Activated CD4-positive, alpha-beta T cell treated with anti-CD3 and anti-CD28 coated beads for 36 hours (primary cell): ENCODE data around the gene RUNDC3A. TPM values are rescaled to one million over a fixed set of nuclear protein-coding genes. Genes with fewer than 3 reads are reported as not detected.

Experiments
- ATAC-seq: fragments of 200-7000 bp; cut with Tn5 transposase; one replicate; pipeline ENCODE4 v1.10.0; 2021; ENCODE audit warnings: mild to moderate bottlenecking, moderate library complexity
- CTCF ChIA-PET: fragments of 350-600 bp; sonication (Branson Sonifier 250); formaldehyde crosslinking; loops from one replicate; lab custom pipeline; 2021; ENCODE audit warnings: antibody characterized with exemption; lab: Charles Lee
- POLR2A ChIA-PET: fragments of 350-600 bp; sonication (Branson Sonifier 250); formaldehyde crosslinking; loops from one replicate; lab custom pipeline; 2021; ENCODE audit warnings: antibody characterized with exemption, inconsistent platforms; lab: Charles Lee
- DNase-seq: peaks from one replicate; pipeline ENCODE4 v3.0.0-alpha.2; 2020
- H3K27ac Mint-ChIP-seq: one replicate; pipeline ENCODE4 v1.8.0; 2021; ENCODE audit warnings: mixed read lengths
- H3K27me3 Mint-ChIP-seq: one replicate; pipeline ENCODE4 v1.8.0; 2021; ENCODE audit warnings: mixed read lengths
- H3K36me3 Mint-ChIP-seq: one replicate; pipeline ENCODE4 v1.8.0; 2021; ENCODE audit warnings: low read depth, mixed read lengths
- H3K4me1 Mint-ChIP-seq: one replicate; pipeline ENCODE4 v1.8.0; 2021; ENCODE audit warnings: mixed read lengths
- H3K4me3 Mint-ChIP-seq: one replicate; pipeline ENCODE4 v1.8.0; 2021; ENCODE audit warnings: mild to moderate bottlenecking, moderate library complexity, mixed read lengths
- H3K9me3 Mint-ChIP-seq: one replicate; pipeline ENCODE4 v1.8.0; 2021; ENCODE audit warnings: low read depth, mixed read lengths
- intact Hi-C, 2 experiments: fragments of 100-400 bp; cut with DNase I in 1 of 2; cut with micrococcal nuclease in 1 of 2; formaldehyde crosslinking; loops; one replicate each; pipeline versions ENCODE4 v1.14.2 to v1.15.1; 2022 to 2024; cut with DNase I, micrococcal nuclease
- total RNA-seq, 2 experiments: library from RNA; stranded (reverse); gene quantifications; one replicate each; pipeline ENCODE4 v1.2.3, GENCODE V29; 2021

The RUNDC3A gene
- total RNA-seq, 2 experiments from 2014 or later: 0.11 TPM; not detected in 1

GRCh38 chr17:44352828-44353671 lies 44.6 kb downstream of the RUNDC3A start:
- H3K4me3 Mint-ChIP-seq: peak overlapping the region; percentile 27
- H3K27me3 Mint-ChIP-seq: no peaks in the 10 kb centered on the region
- no peaks in the 10 kb centered on the region for H3K9me3 Mint-ChIP-seq
- peaks cover 3% of the 10 kb centered on the region for H3K36me3 Mint-ChIP-seq
- ChIA-PET POLR2A (interaction anchor here (0.6 kb wide), 1 partner anchor 36 kb away, joined by 5 read pairs; no protein-coding TSS in a partner anchor), CTCF (interaction anchor here (0.5 to 3.3 kb wide), 8 partner anchors 7 to 152 kb away, joined by 3 to 19 read pairs (median 6); partner anchors contain the start of genes FAM171A2 and GRN)
- intact Hi-C loops: no loop called here
- no peak overlapping the region for H3K27ac Mint-ChIP-seq
- ATAC-seq (no peak), DNase-seq (no peak)
- H3K4me1 Mint-ChIP-seq: no peaks in the 10 kb centered on the region

GRCh38 chr17:44353672-44354331 lies 45.4 kb downstream of the RUNDC3A start:
- Mint-ChIP-seq H3K4me3 (peak overlapping the region; percentile 23), H3K4me1 (no peaks in the 10 kb centered on the region), H3K36me3 (peaks cover 3% of the 10 kb centered on the region), H3K27ac (no peak overlapping the region), H3K9me3 (no peaks in the 10 kb centered on the region), H3K27me3 (no peaks in the 10 kb centered on the region)
- ChIA-PET POLR2A (interaction anchor here (0.6 kb wide), 1 partner anchor 37 kb away, joined by 5 read pairs; no protein-coding TSS in a partner anchor), CTCF (interaction anchor here (0.6 to 3.3 kb wide), 12 partner anchors 8 to 152 kb away, joined by 3 to 19 read pairs (median 3); partner anchors contain the start of genes FAM171A2 and GRN)
- DNase-seq: peak; percentile 43
- no peak for ATAC-seq
- intact Hi-C loops: no loop called here

- H3K9me3 Mint-ChIP-seq: no peaks in the 10 kb centered on the region
- POLR2A ChIA-PET: no interaction called here
Measured at GRCh38 chr17:44354582-44355561, 46.5 kb downstream of the RUNDC3A start.

GRCh38 chr17:44355642-44356099 lies 47.3 kb downstream of the RUNDC3A start:
- intact Hi-C loops: no loop called here
- Mint-ChIP-seq H3K4me3 (no peak overlapping the region), H3K27me3 (no peaks in the 10 kb centered on the region), H3K4me1 (no peaks in the 10 kb centered on the region), H3K27ac (no peak overlapping the region), H3K36me3 (peaks cover 3% of the 10 kb centered on the region), H3K9me3 (no peaks in the 10 kb centered on the region)
- DNase-seq (no peak), ATAC-seq (no peak)
- CTCF ChIA-PET: interaction anchor here (1.0 to 3.3 kb wide), 3 partner anchors 10 to 478 kb away, joined by 3 to 19 read pairs (median 4); partner anchors contain the start of gene GRN
- POLR2A ChIA-PET: no interaction called here

More at GRCh38 chr17:44354582-44355561, 46.5 kb downstream of the RUNDC3A start:
- H3K27me3 Mint-ChIP-seq: no peaks in the 10 kb centered on the region
- H3K36me3 Mint-ChIP-seq: peaks cover 3% of the 10 kb centered on the region
- H3K4me1 Mint-ChIP-seq: no peaks in the 10 kb centered on the region
- intact Hi-C loops: no loop called here
- CTCF ChIA-PET: interaction anchor here (0.6 to 3.3 kb wide), 11 partner anchors 8 to 477 kb away, joined by 3 to 19 read pairs (median 4); partner anchors contain the start of genes FAM171A2 and GRN
- DNase-seq (peak; percentile 75), ATAC-seq (peak; percentile 40)
- no peak overlapping the region for H3K27ac Mint-ChIP-seq
- peak overlapping the region; percentile 44 for H3K4me3 Mint-ChIP-seq

- ChIA-PET POLR2A (no interaction called here), CTCF (interaction anchor here (0.9 to 3.3 kb wide), 4 partner anchors 11 to 478 kb away, joined by 3 to 19 read pairs (median 4); partner anchors contain the start of gene GRN)
- intact Hi-C loops: no loop called here
- Mint-ChIP-seq H3K4me3 (no peak overlapping the region), H3K27ac (no peak overlapping the region), H3K9me3 (no peaks in the 10 kb centered on the region), H3K4me1 (no peaks in the 10 kb centered on the region), H3K27me3 (no peaks in the 10 kb centered on the region), H3K36me3 (peaks cover 3% of the 10 kb centered on the region)
- DNase-seq: no peak
- ATAC-seq: no peak
Measured at GRCh38 chr17:44356241-44356640, 47.8 kb downstream of the RUNDC3A start.

- ChIA-PET CTCF (interaction anchor here (1.0 to 2.3 kb wide), 5 partner anchors 9 to 146 kb away, joined by 3 to 12 read pairs (median 6); partner anchors contain the start of gene GRN), POLR2A (no interaction called here)
- H3K4me3 Mint-ChIP-seq: no peak overlapping the region
- H3K9me3 Mint-ChIP-seq: no peaks in the 10 kb centered on the region
- no peak for DNase-seq
- intact Hi-C loops: no loop called here
- H3K27ac Mint-ChIP-seq: no peak overlapping the region
- H3K4me1 Mint-ChIP-seq: no peaks in the 10 kb centered on the region
- H3K27me3 Mint-ChIP-seq: peaks cover 4% of the 10 kb centered on the region
- no peaks in the 10 kb centered on the region for H3K36me3 Mint-ChIP-seq
- no peak for ATAC-seq
Measured at GRCh38 chr17:44358066-44358465, 49.7 kb downstream of the RUNDC3A start.

- Mint-ChIP-seq H3K27me3 (peaks cover 4% of the 10 kb centered on the region), H3K36me3 (no peaks in the 10 kb centered on the region), H3K27ac (no peak overlapping the region), H3K4me3 (no peak overlapping the region), H3K9me3 (no peaks in the 10 kb centered on the region), H3K4me1 (peaks cover 2% of the 10 kb centered on the region)
- ATAC-seq (no peak), DNase-seq (no peak)
- ChIA-PET POLR2A (no interaction called here), CTCF (interaction anchor here (1.2 to 2.3 kb wide), 3 partner anchors 8 to 17 kb away, joined by 3 to 12 read pairs (median 7); partner anchors contain the start of gene GRN)
- intact Hi-C loops: no loop called here
Measured at GRCh38 chr17:44359006-44359405, 50.6 kb downstream of the RUNDC3A start.

- ChIA-PET POLR2A (interaction anchor here (0.6 kb wide), 2 partner anchors 138 to 175 kb away, joined by 3 to 4 read pairs; no protein-coding TSS in a partner anchor), CTCF (interaction anchor here (0.7 to 4.3 kb wide), 2 partner anchors 9 kb away, joined by 3 to 25 read pairs; no protein-coding TSS in a partner anchor)
- peaks cover 4% of the 10 kb centered on the region for H3K27me3 Mint-ChIP-seq
- no peak for DNase-seq
- H3K27ac Mint-ChIP-seq: no peak overlapping the region
- no peak for ATAC-seq
- no peaks in the 10 kb centered on the region for H3K36me3 Mint-ChIP-seq
- no peak overlapping the region for H3K4me3 Mint-ChIP-seq
- H3K9me3 Mint-ChIP-seq: no peaks in the 10 kb centered on the region
- peaks cover 2% of the 10 kb centered on the region for H3K4me1 Mint-ChIP-seq
- intact Hi-C loops: no loop called here
Measured at GRCh38 chr17:44359458-44360143, 51.2 kb downstream of the RUNDC3A start.

- no peak overlapping the region for H3K27ac Mint-ChIP-seq
- H3K36me3 Mint-ChIP-seq: no peaks in the 10 kb centered on the region
- H3K27me3 Mint-ChIP-seq: peaks cover 8% of the 10 kb centered on the region
- no peak overlapping the region for H3K4me3 Mint-ChIP-seq
- no peak for ATAC-seq
- no peak for DNase-seq
- ChIA-PET CTCF (interaction anchor here (0.6 to 4.3 kb wide), 4 partner anchors 9 to 15 kb away, joined by 3 to 25 read pairs (median 12); partner anchors contain the start of gene GRN), POLR2A (interaction anchor here (0.6 kb wide), 2 partner anchors 138 to 175 kb away, joined by 3 to 4 read pairs; no protein-coding TSS in a partner anchor)
- H3K4me1 Mint-ChIP-seq: peaks cover 2% of the 10 kb centered on the region
- H3K9me3 Mint-ChIP-seq: no peaks in the 10 kb centered on the region
- intact Hi-C loops: no loop called here
Measured at GRCh38 chr17:44360144-44360533, 51.7 kb downstream of the RUNDC3A start.
